NB4 (cell line): Measurements from ENCODE around the gene S100A2.

Experiments used
- CTCF ChIP-seq: IDR thresholded peaks from one replicate; pipeline ENCODE4 v1.5.1; 2012; ENCODE audit warnings: low read depth, low read length
- MAX ChIP-seq: IDR thresholded peaks from 2 replicates; pipeline ENCODE4 v1.6.1; 2011; ENCODE audit warnings: low read depth, low read length
- MYC ChIP-seq: IDR thresholded peaks from 2 replicates; pipeline ENCODE4 v1.6.1; 2011; ENCODE audit warnings: low read depth, low read length
- POLR2A ChIP-seq: IDR thresholded peaks from 2 replicates; pipeline ENCODE4 v1.6.1; 2011; ENCODE audit warnings: mild to moderate bottlenecking; ENCODE audit not compliant: insufficient read length; ENCODE audit errors: extremely low read depth

- TF ChIP-seq CTCF: peak; percentile 84
- no peak for TF ChIP-seq MYC
- peak; percentile 38; the same call in 1 of the 2 replicates for TF ChIP-seq MAX
- no peak for TF ChIP-seq POLR2A
Observed at GRCh38 chr1:153572569-153573015, 6.9 kb upstream of the S100A2 start.
